GM12801 (cell line): ENCODE data around the gene RAD51C.

ENCODE experiments used
- CTCF ChIP-seq: IDR thresholded peaks from one replicate; pipeline ENCODE4 v1.5.1; 2011; ENCODE audit warnings: control low read depth; ENCODE audit not compliant: insufficient read length; ENCODE audit errors: extremely low read depth

Gene RAD51C

GRCh38 chr17:58693751-58694150 lies 1.3 kb downstream of the RAD51C start:
- TF ChIP-seq CTCF: no peak

GRCh38 chr17:58694302-58694701 lies 1.9 kb downstream of the RAD51C start:
- TF ChIP-seq CTCF: no peak

GRCh38 chr17:58694826-58695225 lies 2.4 kb downstream of the RAD51C start:
- TF ChIP-seq CTCF: no peak

GRCh38 chr17:58699771-58700170 lies 7.4 kb downstream of the RAD51C start:
- no peak for TF ChIP-seq CTCF

GRCh38 chr17:58702045-58702476 lies 9.7 kb downstream of the RAD51C start:
- no peak for TF ChIP-seq CTCF

- TF ChIP-seq CTCF: no peak
Measured at GRCh38 chr17:58702708-58703107, 10.3 kb downstream of the RAD51C start.

- no peak for TF ChIP-seq CTCF
Measured at GRCh38 chr17:58703137-58703915, 10.9 kb downstream of the RAD51C start.
